Smooth muscle cell of the pulmonary artery (primary cell): ENCODE data around the gene GCA. TPM values are rescaled to one million over a fixed set of nuclear protein-coding genes. Genes with fewer than 3 reads are reported as not detected.

Experiments used
- total RNA-seq: library from RNA; depleted of rRNA; stranded (reverse); fragments of >200 nt; gene quantifications from 2 replicates; pipeline ENCODE4 v1.2.3, GENCODE V29; 2014

GCA gene
- 1.6 and 4.6 TPM in 2 replicates for total RNA-seq

GRCh38 chr2:162343824-162344616, at the start of gene GCA:
Gene GCA, plus strand, starts transcription at chr2:162344132. Its CDS starts 117 bp downstream, at chr2:162344249.

GRCh38 chr2:162318328-162319180, 25.4 kb upstream of the GCA start, which contains the start of gene IFIH1:
Gene IFIH1, minus strand, starts transcription at chr2:162318684. Its CDS starts 377 bp downstream, at chr2:162318307.

Other genes with a start within 250 kb of the GCA start
- not detected in 2 replicates for gene GCG, start 191.9 kb upstream of the GCA start, total RNA-seq
- gene FAP, start 100.7 kb upstream of the GCA start, total RNA-seq, result 172 and 182 TPM in 2 replicates
- gene IFIH1, start 25.4 kb upstream of the GCA start, total RNA-seq, result 5.6 and 7.3 TPM in 2 replicates